SU-DHL-6 (cell line): Measurements from ENCODE around the gene ARMC9.
"Not testable (repeated sequence)": the region's sequence is repeated elsewhere in the genome, so short reads cannot be mapped to it uniquely, and the experiment has no call there.

ENCODE experiments used
- H2AFZ ChIP-seq: fragments of 200-600 bp; sonication (generic); 2 replicates; pipeline ENCODE4 v1.6.1; 2014; ENCODE audit warnings: low read depth, mild to moderate bottlenecking, moderate library complexity, mixed read lengths, antibody characterized with exemption, low read length; ENCODE audit not compliant: severe bottlenecking
- H3F3A ChIP-seq: fragments of 200-600 bp; shearing (Covaris generic); 2 replicates; pipeline ENCODE4 v1.6.0; 2016; ENCODE audit warnings: antibody characterized with exemption, mild to moderate bottlenecking; ENCODE audit not compliant: insufficient read depth
- H3K27ac ChIP-seq: fragments of 200-600 bp; sonication (generic); 2 replicates; pipeline ENCODE4 v1.5.1; 2016; ENCODE audit warnings: low read depth, mild to moderate bottlenecking, low read length, moderate library complexity, mixed read lengths
- H3K27me3 ChIP-seq: fragments of 200-600 bp; sonication (generic), shearing (Covaris generic); 2 replicates; pipeline ENCODE4 v1.6.0; 2014; ENCODE audit warnings: mild to moderate bottlenecking, low read length
- H3K36me3 ChIP-seq: fragments of 200-600 bp; sonication (generic); 2 replicates; pipeline ENCODE4 v1.6.1; 2014; ENCODE audit warnings: mild to moderate bottlenecking, low read length, mixed read lengths
- H3K4me2 ChIP-seq: fragments of 300-600, 200-600 bp; shearing (Covaris generic), sonication (generic); 2 replicates; pipeline ENCODE4 v1.6.0; 2014; ENCODE audit warnings: low read length, low read depth, mild to moderate bottlenecking; ENCODE audit not compliant: poor library complexity, severe bottlenecking
- H3K4me3 ChIP-seq: fragments of 200-600 bp; sonication (generic); 2 replicates; pipeline ENCODE4 v1.5.1; 2014; ENCODE audit warnings: antibody characterized with exemption, low read length, mild to moderate bottlenecking, mixed read lengths; ENCODE audit not compliant: insufficient read depth, poor library complexity, severe bottlenecking
- H3K79me2 ChIP-seq: fragments of 200-600 bp; sonication (generic); 2 replicates; pipeline ENCODE4 v1.6.1; 2014; ENCODE audit warnings: mild to moderate bottlenecking, low read length, moderate library complexity; ENCODE audit not compliant: insufficient read depth
- H3K9ac ChIP-seq: fragments of 200-600 bp; sonication (generic); 2 replicates; pipeline ENCODE4 v1.7.0; 2014; ENCODE audit warnings: mild to moderate bottlenecking, low read length
- H3K9me2 ChIP-seq: fragments of 200-600 bp; sonication (generic); replicated peaks from 2 replicates; pipeline ENCODE4 v1.6.1; 2014; ENCODE audit warnings: low read length; ENCODE audit not compliant: insufficient read depth
- H3K9me3 ChIP-seq: fragments of 200-600 bp; sonication (generic); 2 replicates; pipeline ENCODE4 v1.6.1; 2014; ENCODE audit warnings: low read length, mixed read lengths; ENCODE audit not compliant: insufficient read depth
- H4K20me1 ChIP-seq: fragments of 200-600 bp; sonication (generic); 2 replicates; pipeline ENCODE4 v1.6.1; 2014; ENCODE audit warnings: low read depth, mild to moderate bottlenecking, antibody characterized with exemption, low read length, moderate library complexity, mixed read lengths
- EZH2phosphoT487 ChIP-seq: fragments of 200-600 bp; sonication (generic), shearing (Covaris generic); conservative IDR thresholded peaks from 2 replicates; pipeline ENCODE4 v1.6.1; 2018; ENCODE audit warnings: mild to moderate bottlenecking, antibody characterized with exemption, low read length, moderate library complexity, mixed read lengths
- TF ChIP-seq, protein P1 (sequence below): fragments of 200-600 bp; sonication (generic); IDR thresholded peaks from one replicate; pipeline ENCODE4 v1.5.1; 2017; ENCODE audit warnings: antibody characterized with exemption, mild to moderate bottlenecking, low read length, moderate library complexity; ENCODE audit not compliant: insufficient read depth, poor library complexity, severe bottlenecking

ARMC9 gene

DNA sequence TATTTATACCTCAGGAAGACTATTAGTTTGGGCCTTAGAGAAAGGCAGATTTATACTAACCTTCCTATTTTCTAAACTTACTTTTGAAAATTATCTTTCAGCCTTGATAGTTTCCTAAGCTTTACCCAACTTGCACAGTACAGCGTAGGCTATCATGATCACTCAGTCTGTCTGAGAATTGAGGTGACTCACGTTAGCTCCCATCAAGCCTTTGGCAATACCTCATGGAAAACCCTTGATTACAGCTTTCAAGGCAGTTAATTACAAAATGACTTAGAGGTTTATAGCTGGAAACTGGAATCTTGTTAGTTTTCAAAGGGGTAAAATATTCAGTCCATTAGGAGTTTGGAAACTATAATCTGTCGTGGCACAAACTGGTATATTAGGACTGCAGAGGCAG, 26.4 kb upstream of the ARMC9 start:
- Histone ChIP-seq H3K4me2 (no peak overlapping the region), H3K9me3 (no peaks in the 10 kb centered on the region), H3K79me2 (no peaks in the 10 kb centered on the region), H4K20me1 (no peaks in the 10 kb centered on the region), H3K36me3 (0 out of 2 replicates have a peak, but pooled peaks cover 7% of the 10 kb centered on the region), H2AFZ (no peak overlapping the region), H3K27me3 (no peaks in the 10 kb centered on the region), H3F3A (peaks cover 6% of the 10 kb centered on the region; the same call in 1 of the 2 replicates), H3K9me2 (no peaks in the 10 kb centered on the region), H3K9ac (no peak overlapping the region), H3K27ac (no peak overlapping the region), H3K4me3 (no peak overlapping the region)
- TF ChIP-seq EZH2phosphoT487, result no peak
- TF ChIP-seq, protein P1, sequence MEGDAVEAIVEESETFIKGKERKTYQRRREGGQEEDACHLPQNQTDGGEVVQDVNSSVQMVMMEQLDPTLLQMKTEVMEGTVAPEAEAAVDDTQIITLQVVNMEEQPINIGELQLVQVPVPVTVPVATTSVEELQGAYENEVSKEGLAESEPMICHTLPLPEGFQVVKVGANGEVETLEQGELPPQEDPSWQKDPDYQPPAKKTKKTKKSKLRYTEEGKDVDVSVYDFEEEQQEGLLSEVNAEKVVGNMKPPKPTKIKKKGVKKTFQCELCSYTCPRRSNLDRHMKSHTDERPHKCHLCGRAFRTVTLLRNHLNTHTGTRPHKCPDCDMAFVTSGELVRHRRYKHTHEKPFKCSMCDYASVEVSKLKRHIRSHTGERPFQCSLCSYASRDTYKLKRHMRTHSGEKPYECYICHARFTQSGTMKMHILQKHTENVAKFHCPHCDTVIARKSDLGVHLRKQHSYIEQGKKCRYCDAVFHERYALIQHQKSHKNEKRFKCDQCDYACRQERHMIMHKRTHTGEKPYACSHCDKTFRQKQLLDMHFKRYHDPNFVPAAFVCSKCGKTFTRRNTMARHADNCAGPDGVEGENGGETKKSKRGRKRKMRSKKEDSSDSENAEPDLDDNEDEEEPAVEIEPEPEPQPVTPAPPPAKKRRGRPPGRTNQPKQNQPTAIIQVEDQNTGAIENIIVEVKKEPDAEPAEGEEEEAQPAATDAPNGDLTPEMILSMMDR, result no peak

GRCh38 chr2:231174211-231174651, 24.2 kb upstream of the ARMC9 start:
- Histone ChIP-seq H3K27me3 (no peaks in the 10 kb centered on the region), H3F3A (peaks cover 6% of the 10 kb centered on the region; the same call in 1 of the 2 replicates), H2AFZ (no peak overlapping the region), H4K20me1 (no peaks in the 10 kb centered on the region), H3K9ac (no peak overlapping the region), H3K27ac (no peak overlapping the region), H3K79me2 (no peaks in the 10 kb centered on the region), H3K9me2 (no peaks in the 10 kb centered on the region), H3K36me3 (0 out of 2 replicates have a peak, but pooled peaks cover 4% of the 10 kb centered on the region), H3K4me2 (no peak overlapping the region), H3K9me3 (no peaks in the 10 kb centered on the region), H3K4me3 (no peak overlapping the region)
- TF ChIP-seq EZH2phosphoT487, result no peak
- TF ChIP-seq, protein P1, result no peak

GRCh38 chr2:231176066-231176465, 22.4 kb upstream of the ARMC9 start:
- Histone ChIP-seq H3K79me2 (no peaks in the 10 kb centered on the region), H3K9ac (no peak overlapping the region), H3K36me3 (no peaks in the 10 kb centered on the region), H3K9me3 (no peaks in the 10 kb centered on the region), H4K20me1 (no peaks in the 10 kb centered on the region), H3K4me2 (no peak overlapping the region), H2AFZ (no peak overlapping the region), H3K9me2 (no peaks in the 10 kb centered on the region), H3F3A (peaks cover 18% of the 10 kb centered on the region), H3K27ac (no peak overlapping the region), H3K4me3 (no peak overlapping the region), H3K27me3 (no peaks in the 10 kb centered on the region)
- TF ChIP-seq EZH2phosphoT487, result no peak

DNA sequence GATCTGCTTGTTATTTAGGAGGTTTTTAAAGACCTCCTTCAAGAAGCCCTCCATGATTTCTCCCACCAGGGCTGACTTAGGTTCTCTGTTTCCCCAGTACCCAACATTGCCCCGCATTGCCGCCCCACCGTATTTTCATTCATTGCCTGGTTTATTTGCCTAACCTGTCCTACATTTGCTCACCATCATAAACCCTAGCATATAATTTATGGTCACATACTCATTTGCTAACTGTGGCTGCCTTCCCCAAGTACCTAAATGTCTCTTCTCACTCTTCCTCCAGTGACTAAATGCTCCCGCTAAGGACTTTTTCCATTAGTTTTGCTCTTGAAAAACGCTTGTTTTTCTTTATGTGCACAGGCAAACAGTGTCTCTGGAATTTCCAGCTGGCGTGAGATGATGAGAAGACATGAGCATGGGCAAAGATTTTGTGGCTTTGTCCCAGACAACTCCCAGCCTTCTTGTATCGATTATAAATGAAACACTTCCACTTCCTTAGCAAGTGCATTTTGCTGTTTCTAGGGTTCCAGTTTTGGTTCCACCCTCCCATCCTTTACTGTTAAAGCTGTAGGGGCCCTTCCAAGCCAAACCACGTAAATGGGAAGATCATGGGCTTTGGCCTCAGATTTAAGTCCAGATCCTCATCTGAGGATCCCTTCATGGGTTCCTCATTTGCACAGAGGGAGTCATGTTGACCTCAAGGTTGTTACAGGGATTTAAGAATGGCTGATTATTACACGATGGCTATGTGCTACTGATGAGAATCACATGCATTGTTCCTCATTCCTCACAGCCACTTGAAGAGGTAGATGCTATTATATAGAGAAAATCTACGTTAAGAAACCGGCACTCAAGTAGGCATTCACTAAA, 21.0 kb upstream of the ARMC9 start:
- H3K9ac ChIP-seq, result no peak overlapping the region
- no peak overlapping the region for H3K27ac ChIP-seq
- H3F3A ChIP-seq, result peaks cover 24% of the 10 kb centered on the region
- no peaks in the 10 kb centered on the region for H3K79me2 ChIP-seq
- TF ChIP-seq, protein P1, result no peak
- no peak for TF ChIP-seq EZH2phosphoT487
- no peak overlapping the region for H3K4me3 ChIP-seq
- no peaks in the 10 kb centered on the region for H3K9me3 ChIP-seq
- no peaks in the 10 kb centered on the region for H3K36me3 ChIP-seq
- no peaks in the 10 kb centered on the region for H3K27me3 ChIP-seq
- no peak overlapping the region for H3K4me2 ChIP-seq
- H4K20me1 ChIP-seq, result no peaks in the 10 kb centered on the region
- no peaks in the 10 kb centered on the region for H3K9me2 ChIP-seq
- H2AFZ ChIP-seq, result no peak overlapping the region

- Histone ChIP-seq H3K27ac (peak overlapping the region; percentile 84), H3K4me2 (peak overlapping the region; percentile 53), H3F3A (peaks cover 24% of the 10 kb centered on the region)
- not testable (repeated sequence) for H3K9ac ChIP-seq, H4K20me1 ChIP-seq, H3K9me3 ChIP-seq, H3K27me3 ChIP-seq, H3K79me2 ChIP-seq, H3K4me3 ChIP-seq, H2AFZ ChIP-seq, H3K9me2 ChIP-seq, H3K36me3 ChIP-seq
Measured at GRCh38 chr2:231178805-231179204, 19.6 kb upstream of the ARMC9 start.
